Activated naive CD4-positive, alpha-beta T cell treated with anti-CD3 and anti-CD28 coated beads, Interleukin-2, amount 50 U/mL, for 72 hours (primary cell): ENCODE measurements around the gene IL22RA2. TPM values are rescaled to one million over a fixed set of nuclear protein-coding genes. Genes with fewer than 3 reads are reported as not detected.
A peak's percentile ranks its signal among the peaks of the same experiment; 100 is the strongest.
"Not testable (repeated sequence)": the region's sequence is repeated elsewhere in the genome, so short reads cannot be mapped to it uniquely, and the experiment has no call there.

Experiments
- ATAC-seq, 2 donors: fragments of 150-1000 bp; cut with Tn5 transposase; 2 replicates each; pipeline ENCODE4 v1.10.0; 2021; ENCODE audit warnings: mild to moderate bottlenecking in 2 of 2, moderate library complexity in 2 of 2
- DNase-seq, 2 donors: peaks; one replicate each; pipeline ENCODE4 v3.0.0; 2021 to 2022; ENCODE audit warnings: low spot score in 2 of 2
- H3K27ac Mint-ChIP-seq, 2 donors: one replicate each; pipeline ENCODE4 v1.8.0; 2022; ENCODE audit warnings: mild to moderate bottlenecking in 2 of 2, mixed read lengths in 2 of 2
- H3K36me3 Mint-ChIP-seq, 2 donors: one replicate each; pipeline ENCODE4 v1.8.0; 2022; ENCODE audit warnings: mixed read lengths in 2 of 2
- H3K9me3 Mint-ChIP-seq, 2 donors: one replicate each; pipeline ENCODE4 v1.8.0; 2022; ENCODE audit warnings: mixed read lengths in 2 of 2
- total RNA-seq, 2 donors: library from RNA; stranded (reverse); gene quantifications; one replicate each; pipeline ENCODE4 v1.2.3, GENCODE V29; 2022

The IL22RA2 gene
- total RNA-seq, 2 donors from 2014 or later: not detected

GRCh38 chr6:137121401-137121997 lies 51.9 kb downstream of the IL22RA2 start:
- no peak for DNase-seq

GRCh38 chr6:137120748-137121147 lies 52.7 kb downstream of the IL22RA2 start:
- no peak overlapping the region for H3K27ac Mint-ChIP-seq
- ATAC-seq: no peak
- H3K9me3 Mint-ChIP-seq: peaks cover 5 to 16% of the 10 kb centered on the region in 2 donors
- no peak for DNase-seq
- H3K36me3 Mint-ChIP-seq: peaks cover 0 to 11% of the 10 kb centered on the region in 2 donors

More at GRCh38 chr6:137121401-137121997, 51.9 kb downstream of the IL22RA2 start:
- no peak overlapping the region for H3K27ac Mint-ChIP-seq
- ATAC-seq: no peak
- peaks cover 5 to 16% of the 10 kb centered on the region in 2 donors for H3K9me3 Mint-ChIP-seq
- peaks cover 0 to 11% of the 10 kb centered on the region in 2 donors for H3K36me3 Mint-ChIP-seq

GRCh38 chr6:137119196-137120104 lies 54.0 kb downstream of the IL22RA2 start:
- H3K9me3 Mint-ChIP-seq: peaks cover 5 to 16% of the 10 kb centered on the region in 2 donors

GRCh38 chr6:137117581-137117980 lies 55.9 kb downstream of the IL22RA2 start:
- Mint-ChIP-seq H3K9me3 (peaks cover 5 to 16% of the 10 kb centered on the region in 2 donors), H3K27ac (no peak overlapping the region), H3K36me3 (peaks cover 0 to 11% of the 10 kb centered on the region in 2 donors)
- DNase-seq: no peak
- no peak for ATAC-seq

More at GRCh38 chr6:137119196-137120104, 54.0 kb downstream of the IL22RA2 start:
- ATAC-seq (no peak), DNase-seq (no peak)
- H3K27ac Mint-ChIP-seq: no peak overlapping the region
- H3K36me3 Mint-ChIP-seq: peaks cover 0 to 11% of the 10 kb centered on the region in 2 donors

GRCh38 chr6:137116807-137117206 lies 56.6 kb downstream of the IL22RA2 start:
- Mint-ChIP-seq H3K36me3 (peaks cover 0 to 11% of the 10 kb centered on the region in 2 donors), H3K9me3 (peaks cover 5 to 16% of the 10 kb centered on the region in 2 donors), H3K27ac (no peak overlapping the region)
- ATAC-seq (no peak), DNase-seq (no peak)

- Mint-ChIP-seq H3K9me3 (peaks cover 5 to 13% of the 10 kb centered on the region in 2 donors), H3K27ac (no peak overlapping the region), H3K36me3 (peaks cover 0 to 11% of the 10 kb centered on the region in 2 donors)
- no peak for ATAC-seq
- DNase-seq: no peak
Measured at GRCh38 chr6:137115658-137116057, 57.8 kb downstream of the IL22RA2 start.

GRCh38 chr6:137112067-137112355 lies 61.4 kb downstream of the IL22RA2 start:
- DNase-seq: no peak
- no peak overlapping the region for H3K27ac Mint-ChIP-seq
- peaks cover 0 to 9% of the 10 kb centered on the region in 2 donors for H3K9me3 Mint-ChIP-seq
- no peak for ATAC-seq
- no peaks in the 10 kb centered on the region for H3K36me3 Mint-ChIP-seq

- Mint-ChIP-seq H3K9me3 (peaks cover 0 to 7% of the 10 kb centered on the region in 2 donors), H3K36me3 (no peaks in the 10 kb centered on the region), H3K27ac (no peak overlapping the region)
- DNase-seq: no peak
- ATAC-seq: no peak
Measured at GRCh38 chr6:137111296-137112066, 62.0 kb downstream of the IL22RA2 start.

- ATAC-seq (no peak), DNase-seq (no peak)
- peaks cover 0 to 19% of the 10 kb centered on the region in 2 donors for H3K36me3 Mint-ChIP-seq
- peaks cover 0 to 18% of the 10 kb centered on the region in 2 donors for H3K9me3 Mint-ChIP-seq
- H3K27ac Mint-ChIP-seq: no peak overlapping the region
Measured at GRCh38 chr6:137107767-137108105, 65.7 kb downstream of the IL22RA2 start.

- Mint-ChIP-seq H3K9me3 (peaks cover 0 to 22% of the 10 kb centered on the region in 2 donors), H3K36me3 (peaks cover 0 to 24% of the 10 kb centered on the region in 2 donors)
- DNase-seq, ATAC-seq, H3K27ac Mint-ChIP-seq: not testable (repeated sequence)
Measured at GRCh38 chr6:137107047-137107766, 66.2 kb downstream of the IL22RA2 start.

GRCh38 chr6:137106183-137106582 lies 67.3 kb downstream of the IL22RA2 start:
- peaks cover 0 to 26% of the 10 kb centered on the region in 2 donors for H3K36me3 Mint-ChIP-seq
- no peak overlapping the region for H3K27ac Mint-ChIP-seq
- DNase-seq (no peak), ATAC-seq (no peak)
- H3K9me3 Mint-ChIP-seq: peaks cover 0 to 23% of the 10 kb centered on the region in 2 donors

- Mint-ChIP-seq H3K27ac (peak overlapping the region in 1 of 2 donors; percentile 29), H3K9me3 (peaks cover 0 to 23% of the 10 kb centered on the region in 2 donors), H3K36me3 (peaks cover 0 to 26% of the 10 kb centered on the region in 2 donors)
- ATAC-seq (no peak), DNase-seq (no peak)
Measured at GRCh38 chr6:137105375-137105774, 68.1 kb downstream of the IL22RA2 start.

GRCh38 chr6:137104926-137105325 lies 68.5 kb downstream of the IL22RA2 start:
- peaks cover 0 to 26% of the 10 kb centered on the region in 2 donors for H3K36me3 Mint-ChIP-seq
- ATAC-seq (no peak), DNase-seq (no peak)
- H3K9me3 Mint-ChIP-seq: peaks cover 0 to 23% of the 10 kb centered on the region in 2 donors
- no peak overlapping the region for H3K27ac Mint-ChIP-seq

- ATAC-seq: peak; percentile 92 to 95
- peak in 1 of 2 donors; percentile 25 for DNase-seq
- H3K27ac Mint-ChIP-seq: peak overlapping the region; percentile 58 to 93
Measured at GRCh38 chr6:137102851-137103492, 70.5 kb downstream of the IL22RA2 start.

GRCh38 chr6:137102050-137102848 lies 71.2 kb downstream of the IL22RA2 start:
- peaks cover 0 to 16% of the 10 kb centered on the region in 2 donors for H3K9me3 Mint-ChIP-seq
- H3K27ac Mint-ChIP-seq: peak overlapping the region; percentile 58 to 93
- no peak for DNase-seq
- peak; percentile 35 to 57 for ATAC-seq
- peaks cover 0 to 26% of the 10 kb centered on the region in 2 donors for H3K36me3 Mint-ChIP-seq

More at GRCh38 chr6:137102851-137103492, 70.5 kb downstream of the IL22RA2 start:
- Mint-ChIP-seq H3K9me3 (peaks cover 0 to 20% of the 10 kb centered on the region in 2 donors), H3K36me3 (peaks cover 0 to 26% of the 10 kb centered on the region in 2 donors)
